ENCODE results near the gene CNN1.

- TF ChIP-seq CTCF (IDR thresholded peaks at IDR 0.05; ENCODE audit: low read length) = peak; percentile 82
- TF ChIP-seq EZH2 (optimal IDR thresholded peaks at IDR 0.05; ENCODE audit: low read depth, low read length) = no peak
- no peak for TF ChIP-seq EZH2phosphoT487 (IDR thresholded peaks at IDR 0.05; ENCODE audit: low read length)
Measured at GRCh38 chr19:11560404-11561051, 21.9 kb downstream of the CNN1 start.
